Calu3 (cell line): ENCODE measurements around the gene MRPL58. TPM values are rescaled to one million over a fixed set of nuclear protein-coding genes. Genes with fewer than 3 reads are reported as not detected.
A peak's percentile ranks its signal among the peaks of the same experiment; 100 is the strongest.
"Not testable (repeated sequence)": the region's sequence is repeated elsewhere in the genome, so short reads cannot be mapped to it uniquely, and the experiment has no call there.

Experiments
- BruUV-seq: library from RNA; stranded (reverse); fragments of 400-500 nt; replicated peaks from 2 replicates; lab custom pipeline; 2021; lab: Mats Ljungman, UMichigan
- CTCF ChIA-PET: fragments of 300-600 bp; sonication (Branson Sonifier 250); formaldehyde crosslinking; loops from one replicate; lab custom pipeline; 2022; ENCODE audit warnings: antibody characterized with exemption; lab: Charles Lee
- DNase-seq: peaks from one replicate; pipeline ENCODE4 v3.0.0; 2022
- H3K27ac Mint-ChIP-seq: one replicate; pipeline ENCODE4 v1.8.0; 2022; ENCODE audit warnings: mixed read lengths; ENCODE audit not compliant: unreplicated experiment
- H3K27me3 Mint-ChIP-seq: one replicate; pipeline ENCODE4 v1.8.0; 2022; ENCODE audit warnings: mixed read lengths; ENCODE audit not compliant: unreplicated experiment
- H3K36me3 Mint-ChIP-seq: one replicate; pipeline ENCODE4 v1.8.0; 2022; ENCODE audit warnings: mild to moderate bottlenecking, moderate library complexity, mixed read lengths; ENCODE audit not compliant: insufficient read depth, unreplicated experiment
- H3K4me1 Mint-ChIP-seq: one replicate; pipeline ENCODE4 v1.8.0; 2022; ENCODE audit warnings: mild to moderate bottlenecking, low read depth, mixed read lengths; ENCODE audit not compliant: unreplicated experiment
- H3K4me3 Mint-ChIP-seq: one replicate; pipeline ENCODE4 v1.8.0; 2022; ENCODE audit warnings: mild to moderate bottlenecking, low read depth, moderate library complexity, mixed read lengths; ENCODE audit not compliant: unreplicated experiment
- H3K9me3 Mint-ChIP-seq: one replicate; pipeline ENCODE4 v1.8.0; 2022; ENCODE audit warnings: low read depth, mixed read lengths; ENCODE audit not compliant: unreplicated experiment
- intact Hi-C: fragments of 100-400 bp; cut with micrococcal nuclease; formaldehyde crosslinking; loops from one replicate; pipeline ENCODE4 v1.10.0; 2022; ENCODE audit not compliant: unreplicated experiment
- total RNA-seq: library from RNA; stranded (reverse); gene quantifications from 2 replicates; pipeline ENCODE4 v1.2.3, GENCODE V29; 2022
- TF ChIP-seq, protein P1 (sequence below): fragments of 200-600 bp; IDR thresholded peaks from one replicate; pipeline ENCODE4 v1.8.0; 2022; ENCODE audit warnings: antibody characterized with exemption; ENCODE audit not compliant: unreplicated experiment

Gene MRPL58
- total RNA-seq, 1 experiment from 2014 or later: 49.0 TPM

DNA sequence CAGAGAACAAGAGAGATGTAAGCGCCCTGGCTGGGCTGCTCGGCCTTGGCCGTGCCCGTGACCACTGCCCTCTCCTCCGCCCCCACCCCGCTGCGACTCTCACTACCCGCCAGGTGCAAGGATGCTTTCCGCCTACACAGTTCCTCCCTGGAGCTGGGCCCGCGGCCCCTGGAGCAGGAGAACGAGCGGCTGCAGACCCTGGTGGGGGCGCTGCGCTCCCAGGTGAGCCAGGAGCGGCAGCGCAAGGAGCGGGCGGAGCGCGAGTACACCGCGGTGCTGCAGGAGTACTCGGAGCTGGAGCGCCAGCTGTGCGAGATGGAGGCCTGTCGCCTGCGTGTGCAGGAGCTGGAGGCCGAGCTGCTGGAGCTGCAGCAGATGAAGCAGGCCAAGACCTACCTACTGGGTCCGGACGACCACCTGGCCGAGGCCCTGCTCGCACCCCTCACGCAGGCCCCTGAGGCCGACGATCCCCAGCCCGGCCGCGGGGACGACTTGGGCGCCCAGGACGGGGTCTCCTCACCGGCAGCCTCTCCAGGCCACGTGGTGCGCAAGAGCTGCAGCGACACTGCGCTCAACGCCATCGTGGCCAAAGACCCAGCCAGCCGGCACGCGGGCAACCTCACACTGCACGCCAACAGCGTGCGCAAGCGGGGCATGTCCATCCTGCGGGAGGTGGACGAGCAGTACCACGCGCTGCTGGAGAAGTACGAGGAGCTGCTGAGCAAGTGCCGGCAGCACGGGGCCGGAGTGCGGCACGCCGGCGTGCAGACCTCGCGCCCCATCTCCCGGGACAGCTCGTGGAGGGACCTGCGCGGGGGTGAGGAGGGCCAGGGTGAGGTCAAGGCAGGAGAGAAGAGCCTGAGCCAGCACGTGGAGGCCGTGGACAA, 9.2 kb upstream of the MRPL58 start:
- Mint-ChIP-seq H3K27me3 (no peaks in the 10 kb centered on the region), H3K9me3 (no peaks in the 10 kb centered on the region), H3K27ac (no peak overlapping the region), H3K36me3 (peaks cover 31% of the 10 kb centered on the region), H3K4me3 (no peak overlapping the region), H3K4me1 (no peaks in the 10 kb centered on the region)
- no peak for DNase-seq
- TF ChIP-seq, protein P1, sequence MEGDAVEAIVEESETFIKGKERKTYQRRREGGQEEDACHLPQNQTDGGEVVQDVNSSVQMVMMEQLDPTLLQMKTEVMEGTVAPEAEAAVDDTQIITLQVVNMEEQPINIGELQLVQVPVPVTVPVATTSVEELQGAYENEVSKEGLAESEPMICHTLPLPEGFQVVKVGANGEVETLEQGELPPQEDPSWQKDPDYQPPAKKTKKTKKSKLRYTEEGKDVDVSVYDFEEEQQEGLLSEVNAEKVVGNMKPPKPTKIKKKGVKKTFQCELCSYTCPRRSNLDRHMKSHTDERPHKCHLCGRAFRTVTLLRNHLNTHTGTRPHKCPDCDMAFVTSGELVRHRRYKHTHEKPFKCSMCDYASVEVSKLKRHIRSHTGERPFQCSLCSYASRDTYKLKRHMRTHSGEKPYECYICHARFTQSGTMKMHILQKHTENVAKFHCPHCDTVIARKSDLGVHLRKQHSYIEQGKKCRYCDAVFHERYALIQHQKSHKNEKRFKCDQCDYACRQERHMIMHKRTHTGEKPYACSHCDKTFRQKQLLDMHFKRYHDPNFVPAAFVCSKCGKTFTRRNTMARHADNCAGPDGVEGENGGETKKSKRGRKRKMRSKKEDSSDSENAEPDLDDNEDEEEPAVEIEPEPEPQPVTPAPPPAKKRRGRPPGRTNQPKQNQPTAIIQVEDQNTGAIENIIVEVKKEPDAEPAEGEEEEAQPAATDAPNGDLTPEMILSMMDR: no peak
- CTCF ChIA-PET: no interaction called here
- no TSS peak for BruUV-seq
- intact Hi-C loops: no loop called here

- CTCF ChIA-PET: no interaction called here
- TF ChIP-seq, protein P1: no peak
- H3K36me3 Mint-ChIP-seq: peaks cover 31% of the 10 kb centered on the region
- H3K4me1 Mint-ChIP-seq: peaks cover 4% of the 10 kb centered on the region
- no peaks in the 10 kb centered on the region for H3K27me3 Mint-ChIP-seq
- no peak overlapping the region for H3K27ac Mint-ChIP-seq
- no peak overlapping the region for H3K4me3 Mint-ChIP-seq
- no TSS peak for BruUV-seq
- intact Hi-C loops: no loop called here
- DNase-seq: no peak
- H3K9me3 Mint-ChIP-seq: no peaks in the 10 kb centered on the region
Observed at GRCh38 chr17:75003957-75004355, 8.5 kb upstream of the MRPL58 start.

DNA sequence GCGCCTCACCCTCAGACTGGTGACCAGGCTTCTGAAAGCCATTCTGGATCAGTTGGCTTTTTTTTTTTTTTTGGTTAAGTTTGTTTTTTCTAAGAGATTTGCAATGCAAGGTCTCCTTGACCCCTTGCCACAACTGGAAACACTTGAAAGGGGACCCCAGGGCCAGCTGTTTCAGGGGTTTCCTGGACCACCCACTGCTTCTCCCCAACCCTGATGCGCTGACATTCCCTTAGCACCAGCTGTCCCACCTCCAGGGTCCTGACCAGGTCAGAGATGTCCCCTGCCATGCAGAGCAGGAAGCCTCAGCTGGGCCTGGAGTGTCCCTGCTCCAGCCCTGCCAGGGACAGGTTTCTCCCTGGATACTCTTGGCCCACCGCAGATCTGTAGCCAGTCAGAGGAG, 8.1 kb upstream of the MRPL58 start:
- DNase-seq: no peak
- H3K27ac Mint-ChIP-seq: peak overlapping the region; percentile 10
- no TSS peak for BruUV-seq
- intact Hi-C loops: no loop called here
- no peaks in the 10 kb centered on the region for H3K27me3 Mint-ChIP-seq
- H3K9me3 Mint-ChIP-seq: no peaks in the 10 kb centered on the region
- peaks cover 31% of the 10 kb centered on the region for H3K36me3 Mint-ChIP-seq
- peaks cover 8% of the 10 kb centered on the region for H3K4me1 Mint-ChIP-seq
- CTCF ChIA-PET: no interaction called here
- TF ChIP-seq, protein P1: no peak
- no peak overlapping the region for H3K4me3 Mint-ChIP-seq

DNA sequence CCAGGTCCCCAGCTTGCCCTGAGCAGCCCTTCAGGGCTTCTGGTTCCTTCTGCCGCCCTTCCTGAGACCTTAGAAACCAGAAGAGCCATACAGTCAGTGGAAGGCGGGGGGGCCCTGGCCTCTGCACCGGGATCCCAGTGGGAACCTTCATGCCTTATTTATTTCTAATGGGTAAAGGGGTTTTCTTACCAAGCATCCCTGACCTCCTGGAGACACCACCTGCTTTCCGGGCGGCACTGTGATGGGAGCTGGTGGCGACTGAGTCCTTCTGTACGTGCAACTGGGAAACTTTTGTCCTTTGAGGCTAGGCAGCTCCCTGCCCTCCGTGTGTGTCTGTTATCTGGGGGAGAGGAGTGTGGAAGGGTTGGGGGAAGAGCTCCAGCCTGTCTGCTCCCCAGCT, 7.2 kb upstream of the MRPL58 start:
- TSS peak; percentile 34 for BruUV-seq
- H3K4me3 Mint-ChIP-seq: no peak overlapping the region
- intact Hi-C loops: no loop called here
- DNase-seq: no peak
- TF ChIP-seq, protein P1: no peak
- peaks cover 31% of the 10 kb centered on the region for H3K36me3 Mint-ChIP-seq
- H3K27ac Mint-ChIP-seq: no peak overlapping the region
- no peaks in the 10 kb centered on the region for H3K9me3 Mint-ChIP-seq
- CTCF ChIA-PET: no interaction called here
- peaks cover 9% of the 10 kb centered on the region for H3K4me1 Mint-ChIP-seq
- H3K27me3 Mint-ChIP-seq: no peaks in the 10 kb centered on the region

GRCh38 chr17:75006084-75006483, 6.4 kb upstream of the MRPL58 start:
- DNase-seq, H3K9me3 Mint-ChIP-seq, BruUV-seq, H3K27me3 Mint-ChIP-seq, H3K27ac Mint-ChIP-seq, H3K4me3 Mint-ChIP-seq, intact Hi-C loops: not testable (repeated sequence)
- Mint-ChIP-seq H3K36me3 (peaks cover 34% of the 10 kb centered on the region), H3K4me1 (peaks cover 12% of the 10 kb centered on the region)
- CTCF ChIA-PET: interaction anchor here (1.0 kb wide), 1 partner anchor 45 kb away, joined by 6 read pairs; no protein-coding TSS in a partner anchor
